ENCODE results near the gene PAGR1.
A peak's percentile ranks its signal among the peaks of the same experiment; 100 is the strongest.

The PAGR1 gene

GRCh38 chr16:29809850-29810698 lies 5.9 kb upstream of the PAGR1 start:
- H3K27me3 ChIP-seq (ENCODE audit: low read depth, low read length), result no peaks in the 10 kb centered on the region
- H3K36me3 ChIP-seq (ENCODE audit: control insufficient read depth in 1 of 2, insufficient read depth in 2 of 2, low read length in 2 of 2), result peaks cover 6 to 15% of the 10 kb centered on the region in 2 donors
- no peaks in the 10 kb centered on the region for H3K9me3 ChIP-seq (ENCODE audit: control insufficient read depth in 1 of 2, low read length in 2 of 2)
- H3K27ac ChIP-seq (ENCODE audit: low read length), result no peak overlapping the region
- H3K4me3 ChIP-seq (ENCODE audit: low read depth in 1 of 2, low read length in 2 of 2), result no peak overlapping the region
- H3K4me1 ChIP-seq (ENCODE audit: control insufficient read depth in 1 of 2, insufficient read depth in 2 of 2, low read length in 2 of 2), result peaks cover 22 to 69% of the 10 kb centered on the region in 2 donors

- H3K27me3 ChIP-seq (ENCODE audit: low read depth, low read length), result no peaks in the 10 kb centered on the region
- H3K4me1 ChIP-seq (ENCODE audit: control insufficient read depth in 1 of 2, insufficient read depth in 2 of 2, low read length in 2 of 2), result peaks cover 25 to 73% of the 10 kb centered on the region in 2 donors
- no peaks in the 10 kb centered on the region for H3K9me3 ChIP-seq (ENCODE audit: control insufficient read depth in 1 of 2, low read length in 2 of 2)
- H3K36me3 ChIP-seq (ENCODE audit: control insufficient read depth in 1 of 2, insufficient read depth in 2 of 2, low read length in 2 of 2), result peaks cover 6 to 13% of the 10 kb centered on the region in 2 donors
- H3K4me3 ChIP-seq (ENCODE audit: low read depth in 1 of 2, low read length in 2 of 2), result peak overlapping the region; percentile 69 to 77
- peak overlapping the region; percentile 67 for H3K27ac ChIP-seq (ENCODE audit: low read length)
These were observed 5.2 kb upstream of the PAGR1 start for GRCh38 chr16:29810699-29811169.

DNA sequence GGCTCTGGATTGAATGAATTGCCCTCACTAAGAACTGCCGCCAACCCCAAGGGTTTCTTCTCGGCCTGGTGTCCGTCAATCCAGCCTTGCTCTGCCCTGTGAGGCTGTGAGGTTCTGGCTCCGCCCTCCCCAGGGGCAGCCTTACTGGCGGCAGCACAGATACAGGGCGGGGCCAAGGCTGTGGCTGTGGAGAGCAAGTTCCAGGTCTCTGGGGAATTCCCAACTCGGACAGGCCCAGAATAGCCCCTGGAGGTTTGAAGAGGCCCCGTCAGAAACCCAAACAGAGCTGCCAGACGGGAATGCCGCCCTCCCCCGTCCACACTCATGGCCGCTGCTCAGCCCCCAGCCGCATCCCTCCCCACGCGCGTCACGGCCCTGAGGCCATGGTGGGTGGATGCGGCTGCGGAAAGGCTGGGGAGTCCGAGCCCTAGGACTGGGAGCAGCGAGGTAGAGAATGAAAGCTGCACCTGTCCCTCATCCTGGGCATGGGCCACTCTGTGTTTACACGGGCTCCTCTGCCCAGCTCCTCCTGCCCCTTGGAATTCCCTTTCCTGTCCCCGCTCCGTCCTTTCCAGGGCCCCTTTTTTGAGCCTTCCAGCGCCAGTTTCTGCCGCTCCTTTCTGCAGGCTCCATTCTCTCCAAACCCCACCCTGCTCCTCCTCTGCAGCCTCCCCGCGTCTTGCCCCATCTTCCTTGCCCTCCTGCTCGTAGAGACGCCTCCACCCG lies 4.6 kb upstream of the PAGR1 start:
- no peaks in the 10 kb centered on the region for H3K9me3 ChIP-seq (ENCODE audit: control insufficient read depth in 1 of 2, low read length in 2 of 2)
- peak overlapping the region; percentile 67 for H3K27ac ChIP-seq (ENCODE audit: low read length)
- no peaks in the 10 kb centered on the region for H3K27me3 ChIP-seq (ENCODE audit: low read depth, low read length)
- H3K36me3 ChIP-seq (ENCODE audit: control insufficient read depth in 1 of 2, insufficient read depth in 2 of 2, low read length in 2 of 2), result peaks cover 6 to 13% of the 10 kb centered on the region in 2 donors
- peak overlapping the region; percentile 69 to 77 for H3K4me3 ChIP-seq (ENCODE audit: low read depth in 1 of 2, low read length in 2 of 2)
- peaks cover 25 to 74% of the 10 kb centered on the region in 2 donors for H3K4me1 ChIP-seq (ENCODE audit: control insufficient read depth in 1 of 2, insufficient read depth in 2 of 2, low read length in 2 of 2)

DNA sequence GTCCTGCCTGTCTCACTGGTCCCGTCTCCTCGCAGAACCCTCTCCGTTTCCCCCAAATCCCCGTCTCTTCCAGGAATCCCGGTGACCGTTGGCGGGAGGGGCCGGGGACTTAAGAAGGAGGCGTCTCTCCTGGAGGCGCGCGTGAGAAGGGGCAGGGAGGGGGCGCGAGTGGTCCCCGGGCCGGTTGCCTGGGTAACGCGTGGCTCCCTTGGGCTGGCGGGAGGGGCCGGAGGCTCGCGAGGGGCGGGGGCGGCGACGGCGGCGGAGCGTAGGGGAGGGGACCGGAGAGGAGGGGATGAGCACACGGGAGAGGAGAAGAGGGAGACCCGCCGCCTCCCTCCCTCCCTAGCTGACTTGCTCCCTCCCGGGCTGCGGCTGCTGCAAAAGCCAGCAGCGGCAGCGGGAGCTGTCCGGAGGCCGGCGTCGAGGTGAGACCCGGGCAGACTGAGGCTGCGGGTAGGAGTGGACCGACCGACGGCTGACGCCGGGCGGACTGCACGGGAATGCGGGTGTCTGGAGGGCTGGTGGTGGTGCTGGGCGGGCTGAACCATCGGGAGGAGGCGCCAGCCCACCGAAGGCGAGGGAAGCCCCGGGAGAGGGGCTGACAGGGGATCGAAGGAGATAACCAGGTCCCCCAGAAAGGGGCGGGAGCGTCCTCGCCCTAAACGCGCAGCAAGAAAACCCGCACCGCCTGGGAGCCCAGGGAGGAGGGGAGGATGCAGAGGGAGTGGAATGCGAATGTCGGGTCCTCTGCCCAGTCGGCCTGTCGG lies 3.9 kb upstream of the PAGR1 start, which contains the start of gene PRRT2:
TSS of gene PRRT2 (plus strand) at position 298 of the 770 bp plus-strand sequence. CDS start 862 bp downstream, outside the sequence.
- Histone ChIP-seq H3K27me3 (ENCODE audit: low read depth, low read length) (no peaks in the 10 kb centered on the region), H3K27ac (ENCODE audit: low read length) (peak within 1 kb of the TSS; percentile 67), H3K9me3 (ENCODE audit: control insufficient read depth in 1 of 2, low read length in 2 of 2) (no peaks in the 10 kb centered on the region), H3K4me3 (ENCODE audit: low read depth in 1 of 2, low read length in 2 of 2) (peak within 1 kb of the TSS; percentile 69 to 77), H3K36me3 (ENCODE audit: control insufficient read depth in 1 of 2, insufficient read depth in 2 of 2, low read length in 2 of 2) (peaks cover 6 to 13% of the 10 kb centered on the region in 2 donors), H3K4me1 (ENCODE audit: control insufficient read depth in 1 of 2, insufficient read depth in 2 of 2, low read length in 2 of 2) (peaks cover 25 to 82% of the 10 kb centered on the region in 2 donors)

DNA sequence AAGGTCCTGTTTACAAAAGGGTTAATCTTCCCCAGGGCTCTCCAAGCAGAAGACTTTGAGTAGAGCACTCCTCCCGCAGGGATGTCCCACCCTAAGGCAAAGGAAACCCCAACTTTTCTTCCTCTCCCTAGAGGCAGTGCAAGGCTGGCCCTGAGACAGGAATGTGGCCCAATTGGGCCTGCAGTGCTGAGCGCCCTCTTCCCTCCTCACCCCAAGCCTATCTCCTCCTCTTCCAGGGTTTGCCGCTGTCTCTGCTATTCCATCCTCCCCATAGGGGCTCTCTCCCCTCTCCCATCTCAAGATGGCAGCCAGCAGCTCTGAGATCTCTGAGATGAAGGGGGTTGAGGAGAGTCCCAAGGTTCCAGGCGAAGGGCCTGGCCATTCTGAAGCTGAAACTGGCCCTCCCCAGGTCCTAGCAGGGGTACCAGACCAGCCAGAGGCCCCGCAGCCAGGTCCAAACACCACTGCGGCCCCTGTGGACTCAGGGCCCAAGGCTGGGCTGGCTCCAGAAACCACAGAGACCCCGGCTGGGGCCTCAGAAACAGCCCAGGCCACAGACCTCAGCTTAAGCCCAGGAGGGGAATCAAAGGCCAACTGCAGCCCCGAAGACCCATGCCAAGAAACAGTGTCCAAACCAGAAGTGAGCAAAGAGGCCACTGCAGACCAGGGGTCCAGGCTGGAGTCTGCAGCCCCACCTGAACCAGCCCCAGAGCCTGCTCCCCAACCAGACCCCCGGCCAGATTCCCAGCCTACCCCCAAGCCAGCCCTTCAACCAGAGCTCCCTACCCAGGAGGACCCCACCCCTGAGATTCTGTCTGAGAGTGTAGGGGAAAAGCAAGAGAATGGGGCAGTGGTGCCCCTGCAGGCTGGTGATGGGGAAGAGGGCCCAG lies 3.0 kb upstream of the PAGR1 start:
- H3K9me3 ChIP-seq (ENCODE audit: control insufficient read depth in 1 of 2, low read length in 2 of 2), result no peaks in the 10 kb centered on the region

GRCh38 chr16:29813644-29814562 lies 2.0 kb upstream of the PAGR1 start:
- Histone ChIP-seq H3K9me3 (ENCODE audit: control insufficient read depth in 1 of 2, low read length in 2 of 2) (no peaks in the 10 kb centered on the region), H3K27ac (ENCODE audit: low read length) (no peak overlapping the region), H3K4me1 (ENCODE audit: control insufficient read depth in 1 of 2, insufficient read depth in 2 of 2, low read length in 2 of 2) (peaks cover 17 to 75% of the 10 kb centered on the region in 2 donors), H3K27me3 (ENCODE audit: low read depth, low read length) (no peaks in the 10 kb centered on the region), H3K36me3 (ENCODE audit: control insufficient read depth in 1 of 2, insufficient read depth in 2 of 2, low read length in 2 of 2) (peaks cover 2 to 14% of the 10 kb centered on the region in 2 donors), H3K4me3 (ENCODE audit: low read depth in 1 of 2, low read length in 2 of 2) (peak overlapping the region in 1 of 2 donors; percentile 77)

More for the DNA sequence above, 3.0 kb upstream of the PAGR1 start:
- Histone ChIP-seq H3K4me1 (ENCODE audit: control insufficient read depth in 1 of 2, insufficient read depth in 2 of 2, low read length in 2 of 2) (peaks cover 25 to 84% of the 10 kb centered on the region in 2 donors), H3K36me3 (ENCODE audit: control insufficient read depth in 1 of 2, insufficient read depth in 2 of 2, low read length in 2 of 2) (peaks cover 6 to 13% of the 10 kb centered on the region in 2 donors), H3K4me3 (ENCODE audit: low read depth in 1 of 2, low read length in 2 of 2) (peak overlapping the region; percentile 30 to 77), H3K27me3 (ENCODE audit: low read depth, low read length) (no peaks in the 10 kb centered on the region), H3K27ac (ENCODE audit: low read length) (no peak overlapping the region)

GRCh38 chr16:29814592-29814991 lies 1.4 kb upstream of the PAGR1 start:
- peaks cover 12 to 73% of the 10 kb centered on the region in 2 donors for H3K4me1 ChIP-seq (ENCODE audit: control insufficient read depth in 1 of 2, insufficient read depth in 2 of 2, low read length in 2 of 2)

GRCh38 chr16:29815032-29815721 lies 775 bp upstream of the PAGR1 start:
- peaks cover 16 to 73% of the 10 kb centered on the region in 2 donors for H3K4me1 ChIP-seq (ENCODE audit: control insufficient read depth in 1 of 2, insufficient read depth in 2 of 2, low read length in 2 of 2)
- H3K9me3 ChIP-seq (ENCODE audit: control insufficient read depth in 1 of 2, low read length in 2 of 2), result no peaks in the 10 kb centered on the region
- peak overlapping the region; percentile 83 to 85 for H3K4me3 ChIP-seq (ENCODE audit: low read depth in 1 of 2, low read length in 2 of 2)
- peaks cover 4 to 6% of the 10 kb centered on the region in 2 donors for H3K36me3 ChIP-seq (ENCODE audit: control insufficient read depth in 1 of 2, insufficient read depth in 2 of 2, low read length in 2 of 2)
- H3K27me3 ChIP-seq (ENCODE audit: low read depth, low read length), result no peaks in the 10 kb centered on the region
- H3K27ac ChIP-seq (ENCODE audit: low read length), result no peak overlapping the region

More at GRCh38 chr16:29814592-29814991, 1.4 kb upstream of the PAGR1 start:
- Histone ChIP-seq H3K27me3 (ENCODE audit: low read depth, low read length) (no peaks in the 10 kb centered on the region), H3K27ac (ENCODE audit: low read length) (no peak overlapping the region), H3K4me3 (ENCODE audit: low read depth in 1 of 2, low read length in 2 of 2) (peak overlapping the region in 1 of 2 donors; percentile 85), H3K9me3 (ENCODE audit: control insufficient read depth in 1 of 2, low read length in 2 of 2) (no peaks in the 10 kb centered on the region), H3K36me3 (ENCODE audit: control insufficient read depth in 1 of 2, insufficient read depth in 2 of 2, low read length in 2 of 2) (peaks cover 4 to 12% of the 10 kb centered on the region in 2 donors)
